Right renal pelvis (tissue), 4 donors: Measurements from ENCODE around the gene VIL1. TPM values are rescaled to one million over a fixed set of nuclear protein-coding genes. Genes with fewer than 3 reads are reported as not detected.

ENCODE experiments used
- DNase-seq, 4 donors: peaks; one replicate each; pipeline ENCODE4 v3.0.0-alpha.2; 2013; ENCODE audit warnings: low read depth in 4 of 4, low spot score in 3 of 4, missing footprints in 1 of 4
- polyA plus RNA-seq, 4 donors: library from polyadenylated mRNA; unstranded; fragments of 120-200 nt; gene quantifications; one replicate each; pipeline ENCODE4 v1.2.1, GENCODE V29; 2013; ENCODE audit not compliant: insufficient read length in 4 of 4

The VIL1 gene
- polyA plus RNA-seq, 4 donors, result 20.0 to 26.1 (median 23.4) TPM

DNA sequence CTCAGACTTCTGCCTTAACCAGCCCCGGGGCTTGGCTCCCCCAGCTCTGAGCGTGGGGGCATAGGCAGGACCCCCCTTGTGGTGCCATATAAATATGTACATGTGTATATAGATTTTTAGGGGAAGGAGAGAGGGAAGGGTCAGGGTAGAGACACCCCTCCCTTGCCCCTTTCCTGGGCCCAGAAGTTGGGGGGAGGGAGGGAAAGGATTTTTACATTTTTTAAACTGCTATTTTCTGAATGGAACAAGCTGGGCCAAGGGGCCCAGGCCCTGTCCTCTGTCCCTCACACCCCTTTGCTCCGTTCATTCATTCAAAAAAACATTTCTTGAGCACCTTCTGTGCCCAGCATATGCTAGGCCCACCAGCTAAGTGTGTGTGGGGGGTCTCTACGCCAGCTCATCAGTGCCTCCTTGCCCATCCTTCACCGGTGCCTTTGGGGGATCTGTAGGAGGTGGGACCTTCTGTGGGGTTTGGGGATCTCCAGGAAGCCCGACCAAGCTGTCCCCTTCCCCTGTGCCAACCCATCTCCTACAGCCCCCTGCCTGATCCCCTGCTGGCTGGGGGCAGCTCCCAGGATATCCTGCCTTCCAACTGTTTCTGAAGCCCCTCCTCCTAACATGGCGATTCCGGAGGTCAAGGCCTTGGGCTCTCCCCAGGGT, 13.7 kb upstream of the VIL1 start:
- no peak for DNase-seq

DNA sequence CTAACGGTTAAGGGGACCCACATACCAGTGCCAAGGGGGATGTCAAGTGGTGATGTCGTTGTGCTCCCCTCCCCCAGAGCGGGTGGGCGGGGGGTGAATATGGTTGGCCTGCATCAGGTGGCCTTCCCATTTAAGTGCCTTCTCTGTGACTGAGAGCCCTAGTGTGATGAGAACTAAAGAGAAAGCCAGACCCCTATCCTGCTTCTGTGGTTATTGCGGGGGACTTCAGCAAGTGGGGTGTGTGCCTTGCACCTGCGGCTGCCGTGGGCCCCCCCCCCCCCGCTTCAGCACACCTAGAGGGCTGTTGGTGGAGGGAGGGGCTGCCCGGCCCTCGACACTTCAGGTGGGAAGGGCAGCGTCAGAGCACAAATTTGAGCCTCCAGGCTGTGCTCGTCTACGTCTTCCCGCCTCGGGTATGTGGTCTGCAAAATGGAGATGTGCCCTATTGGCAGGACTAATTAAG, 13.1 kb upstream of the VIL1 start:
- DNase-seq, result no peak

DNA sequence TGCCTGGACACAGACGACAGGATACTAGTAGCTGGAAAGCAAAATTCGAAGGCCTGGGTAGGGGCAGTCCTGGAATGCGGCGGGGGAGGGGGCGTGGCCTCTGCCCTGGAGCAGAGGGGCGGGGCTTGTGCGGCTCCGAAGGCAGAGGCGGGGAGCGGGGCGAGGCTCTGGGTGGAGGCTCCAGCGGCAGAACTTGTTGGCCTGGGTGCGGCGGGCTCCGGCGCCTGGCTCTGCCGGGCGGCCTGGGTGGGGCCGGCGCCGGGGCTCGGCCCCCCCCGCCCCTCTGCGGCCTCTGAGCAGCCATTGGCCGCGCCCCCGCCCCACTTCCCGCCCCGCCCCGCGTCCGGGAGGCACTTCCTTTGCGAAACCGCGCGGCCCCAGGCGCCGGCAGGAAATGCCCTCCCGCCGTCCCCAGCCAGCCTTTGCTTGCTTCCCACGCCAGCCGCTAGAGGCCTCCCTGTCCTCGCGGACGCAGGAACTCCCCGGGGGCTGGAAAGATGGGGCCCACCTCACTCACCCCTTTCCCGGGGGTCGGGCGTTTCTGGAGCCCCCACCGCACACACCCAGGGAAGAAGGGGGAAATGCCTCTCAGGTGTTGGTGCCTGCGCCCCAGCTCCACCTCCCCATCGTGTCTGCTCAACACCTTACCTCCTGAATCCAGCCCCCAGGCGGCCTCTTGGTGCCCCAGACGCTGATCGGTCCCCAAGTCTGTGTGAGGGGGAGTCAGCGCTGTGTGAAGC, 12.5 kb upstream of the VIL1 start:
- peak in 3 of 4 donors; percentile 85 to 92 (median 86) for DNase-seq

DNA sequence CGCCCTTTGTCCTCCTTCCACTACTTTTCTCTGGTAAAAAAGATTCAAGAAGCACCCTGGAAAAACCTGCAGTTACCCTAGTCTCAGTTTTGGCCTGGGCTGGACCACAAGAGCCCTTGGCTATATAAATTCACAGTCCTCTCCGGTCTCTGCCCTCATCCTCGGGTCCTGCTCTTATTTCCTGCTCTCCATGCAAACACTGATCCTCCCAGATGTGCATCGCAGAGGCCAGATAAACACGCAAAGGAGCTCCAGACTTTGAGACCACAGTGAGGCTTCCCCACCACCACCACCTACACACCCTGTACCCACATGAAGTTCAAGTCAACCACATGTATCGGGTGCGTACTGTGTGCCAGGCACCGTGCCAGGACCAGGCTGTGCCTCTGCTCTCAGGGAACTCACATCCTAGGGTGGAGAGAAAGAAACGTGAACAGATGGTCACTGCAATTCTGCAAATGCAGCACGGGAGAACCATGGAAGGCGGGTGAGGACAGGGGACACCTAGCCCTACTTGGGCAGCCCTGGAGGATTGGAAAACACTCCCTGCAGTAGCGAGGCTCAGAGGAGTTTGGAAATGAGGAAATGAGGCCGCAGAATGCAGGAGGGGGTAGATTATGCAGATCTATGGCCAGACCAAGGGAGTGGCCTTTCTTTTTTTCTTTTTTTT, 11.8 kb upstream of the VIL1 start:
- peak in 1 of 4 donors; percentile 52 for DNase-seq

DNA sequence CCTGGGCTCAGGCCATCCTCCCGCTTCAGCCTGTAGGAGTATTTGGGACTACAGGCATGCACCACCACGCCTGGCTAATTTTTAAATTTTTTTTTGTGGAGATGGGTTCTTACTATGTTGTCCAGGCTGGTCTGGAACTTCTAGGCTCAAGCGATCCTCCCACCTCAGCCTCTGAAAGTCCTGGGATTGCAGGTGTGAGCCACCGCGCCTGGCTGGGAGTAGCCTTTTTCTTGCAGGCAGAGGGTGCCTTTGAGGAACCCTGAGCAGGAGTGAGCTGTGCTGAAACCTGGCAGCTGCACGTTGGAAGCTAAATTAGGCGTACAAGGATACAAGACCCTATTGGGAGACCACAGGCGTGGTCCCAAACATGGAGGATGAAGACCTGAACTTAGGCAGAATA, 11.2 kb upstream of the VIL1 start:
- DNase-seq, result no peak

DNA sequence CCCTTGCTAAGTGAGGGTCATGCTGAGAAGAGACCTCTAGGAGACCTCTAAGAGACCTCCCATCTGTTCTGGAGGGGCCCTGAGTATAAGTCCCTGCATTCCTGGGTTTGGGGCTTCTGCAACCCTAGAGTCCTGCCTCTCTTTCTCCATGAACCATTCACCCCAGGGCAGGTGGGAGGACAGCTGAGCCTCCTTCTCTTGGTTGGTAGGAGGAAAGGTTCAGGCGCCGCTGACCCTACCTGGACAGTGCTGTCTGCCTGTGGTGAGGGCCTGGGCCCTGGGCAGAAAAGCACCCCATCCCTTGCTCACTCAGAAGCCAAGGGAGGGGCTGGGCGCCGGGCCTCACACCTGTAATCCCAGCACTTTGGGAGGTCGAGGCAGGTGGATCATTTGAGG, 604 bp upstream of the VIL1 start:
- no peak for DNase-seq

DNA sequence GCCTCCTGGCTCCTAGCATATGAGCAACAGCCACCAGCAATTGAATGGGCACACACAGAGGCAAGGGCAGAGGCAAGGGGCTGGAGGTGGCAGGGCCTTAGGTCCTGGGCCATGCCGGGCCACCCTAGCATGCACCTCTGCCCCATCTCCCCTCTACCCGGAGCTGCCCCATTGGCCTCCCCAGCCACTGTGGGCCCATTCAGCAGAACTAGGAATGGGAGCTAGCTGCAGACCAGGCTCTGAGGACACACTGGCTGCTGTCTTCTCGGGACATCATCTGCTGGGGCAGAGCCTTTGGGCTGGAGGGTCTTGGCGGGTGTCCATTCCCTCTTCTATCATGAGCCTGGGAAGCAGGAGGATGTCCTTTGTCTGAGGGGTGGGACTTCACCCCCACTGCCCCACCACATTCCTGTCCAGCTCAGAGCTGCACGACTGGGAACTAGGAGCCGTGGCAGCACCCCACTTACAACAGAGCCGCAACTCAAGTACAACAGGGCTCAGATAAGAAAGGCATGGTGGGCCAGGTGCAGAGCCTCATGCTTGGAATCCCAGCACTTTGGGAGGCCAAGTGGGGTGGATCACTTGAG, 800 bp downstream of the VIL1 start:
- no peak for DNase-seq

DNA sequence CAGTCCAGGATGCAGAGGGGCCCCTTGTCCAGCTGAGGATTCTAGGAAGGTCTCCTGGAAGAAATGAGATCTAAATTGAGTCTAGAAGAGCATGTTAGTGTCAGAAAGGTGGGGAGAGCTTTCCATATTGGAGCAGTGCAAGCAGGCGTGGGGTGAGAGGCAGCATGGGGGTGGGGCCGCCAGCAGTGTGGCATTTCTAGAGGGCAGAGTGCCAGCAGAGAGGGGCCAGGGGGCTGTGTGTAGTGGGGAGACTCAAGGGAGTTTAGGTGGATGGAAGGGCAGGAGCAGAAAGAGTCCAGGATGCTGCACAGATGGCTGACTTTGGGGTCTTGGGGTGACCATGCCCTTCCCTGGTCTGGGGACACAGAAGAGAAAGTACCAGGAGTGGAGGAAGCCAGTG, 2.1 kb downstream of the VIL1 start:
- no peak for DNase-seq

DNA sequence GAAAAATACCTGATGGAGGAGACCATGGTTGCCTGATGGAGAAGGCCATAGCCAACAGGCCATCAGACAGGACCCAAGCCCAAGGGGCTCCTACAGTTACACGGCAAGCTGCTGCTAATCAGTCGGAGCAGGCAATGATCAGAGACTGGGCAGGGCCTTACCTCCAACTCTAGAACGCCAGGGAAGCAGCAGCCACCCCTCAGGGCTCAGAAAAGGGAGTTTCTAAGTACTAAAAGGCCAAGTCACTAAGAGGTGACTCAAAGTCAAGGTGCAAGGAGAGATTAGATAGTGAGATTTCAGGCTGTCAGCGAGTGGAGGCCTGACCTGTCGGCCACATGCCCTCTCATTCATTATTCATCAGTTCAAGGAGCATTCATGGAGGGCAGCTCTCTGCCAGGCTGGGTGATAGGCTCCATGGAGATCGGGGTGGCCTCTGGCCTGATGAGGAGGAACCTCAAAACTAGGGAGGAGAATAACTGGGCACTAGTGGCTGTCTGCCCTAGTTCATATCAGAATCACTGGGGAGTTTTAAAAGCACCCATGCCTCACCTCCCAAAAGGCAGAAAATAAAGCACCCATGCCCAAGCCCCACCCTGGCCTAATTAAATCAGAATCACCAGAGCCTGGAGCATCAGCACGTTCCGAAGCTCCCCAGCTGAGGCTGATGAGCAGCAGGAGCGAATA, 3.6 kb downstream of the VIL1 start:
- no peak for DNase-seq

DNA sequence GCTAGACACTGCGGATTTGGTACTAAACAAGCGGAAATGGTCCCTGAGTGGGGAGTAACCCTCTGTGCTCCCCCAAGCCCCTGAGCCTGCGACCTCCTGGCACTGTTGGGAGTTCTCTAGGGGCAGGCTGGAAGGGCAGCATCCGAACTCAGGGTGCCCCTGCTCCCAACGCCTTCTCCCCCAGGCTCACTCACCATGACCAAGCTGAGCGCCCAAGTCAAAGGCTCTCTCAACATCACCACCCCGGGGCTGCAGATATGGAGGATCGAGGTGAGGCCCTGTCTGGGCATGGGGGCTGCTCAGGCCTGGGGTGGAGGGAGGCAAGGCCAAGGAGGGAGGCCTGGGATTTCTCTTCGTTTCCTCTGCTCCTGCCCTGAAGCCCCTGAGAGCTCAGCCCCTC, 4.7 kb downstream of the VIL1 start:
- no peak for DNase-seq

DNA sequence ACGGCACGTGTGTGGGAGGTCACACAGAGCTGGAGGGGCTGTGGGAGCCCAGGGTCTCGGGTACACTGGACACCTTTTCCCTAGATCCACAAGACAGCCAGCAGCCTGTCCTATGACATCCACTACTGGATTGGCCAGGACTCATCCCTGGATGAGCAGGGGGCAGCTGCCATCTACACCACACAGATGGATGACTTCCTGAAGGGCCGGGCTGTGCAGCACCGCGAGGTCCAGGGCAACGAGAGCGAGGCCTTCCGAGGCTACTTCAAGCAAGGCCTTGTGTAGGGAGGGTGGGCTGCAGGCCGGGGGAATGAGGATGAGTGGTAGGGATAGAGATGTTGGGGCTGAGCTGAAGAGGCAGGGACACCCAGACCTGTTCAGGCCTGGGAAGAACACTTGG, 6.6 kb downstream of the VIL1 start:
- no peak for DNase-seq

DNA sequence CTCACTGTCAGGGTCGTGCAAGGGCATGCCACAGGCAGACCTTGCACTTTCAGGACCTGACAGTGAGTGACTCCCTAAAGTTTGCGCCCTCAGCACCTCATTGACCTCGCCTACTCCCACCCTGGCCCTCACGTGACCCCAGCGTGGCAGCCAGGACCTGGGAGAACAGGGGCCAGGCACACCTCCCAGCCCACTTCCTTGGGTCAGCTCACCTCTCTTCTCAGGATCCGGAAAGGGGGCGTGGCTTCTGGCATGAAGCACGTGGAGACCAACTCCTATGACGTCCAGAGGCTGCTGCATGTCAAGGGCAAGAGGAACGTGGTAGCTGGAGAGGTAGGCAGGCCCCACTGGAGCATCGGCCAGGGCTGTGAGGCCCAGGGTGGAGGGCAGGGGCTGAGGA, 8.8 kb downstream of the VIL1 start:
- no peak for DNase-seq

DNA sequence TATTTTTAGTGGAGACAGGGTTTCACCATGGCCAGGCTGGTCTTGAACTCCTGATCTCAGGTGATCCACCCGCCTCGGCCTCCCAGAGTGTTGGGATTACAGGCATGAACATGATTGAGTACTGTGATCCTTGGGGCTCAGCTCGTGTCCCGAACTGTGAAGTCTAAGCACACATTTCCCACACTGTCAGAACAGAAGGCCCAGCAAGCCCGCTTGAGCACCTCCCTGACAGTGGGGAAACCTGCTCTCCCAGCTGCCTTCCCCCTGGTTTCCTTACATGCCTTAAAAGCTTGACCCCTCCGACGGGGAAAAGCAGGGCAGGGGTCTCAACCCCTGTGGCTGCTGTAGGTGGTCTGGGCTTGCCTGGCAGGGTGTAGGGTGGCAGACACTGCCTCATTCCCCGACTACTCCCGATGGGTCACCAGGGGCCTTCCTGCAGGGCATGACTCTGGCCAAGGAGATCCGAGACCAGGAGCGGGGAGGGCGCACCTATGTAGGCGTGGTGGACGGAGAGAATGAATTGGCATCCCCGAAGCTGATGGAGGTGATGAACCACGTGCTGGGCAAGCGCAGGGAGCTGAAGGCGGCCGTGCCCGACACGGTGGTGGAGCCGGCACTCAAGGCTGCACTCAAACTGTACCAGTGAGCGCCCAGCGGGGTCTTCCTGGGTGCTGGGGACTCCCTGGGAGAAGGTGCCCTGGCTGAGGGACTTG, 10.1 kb downstream of the VIL1 start:
- no peak for DNase-seq

DNA sequence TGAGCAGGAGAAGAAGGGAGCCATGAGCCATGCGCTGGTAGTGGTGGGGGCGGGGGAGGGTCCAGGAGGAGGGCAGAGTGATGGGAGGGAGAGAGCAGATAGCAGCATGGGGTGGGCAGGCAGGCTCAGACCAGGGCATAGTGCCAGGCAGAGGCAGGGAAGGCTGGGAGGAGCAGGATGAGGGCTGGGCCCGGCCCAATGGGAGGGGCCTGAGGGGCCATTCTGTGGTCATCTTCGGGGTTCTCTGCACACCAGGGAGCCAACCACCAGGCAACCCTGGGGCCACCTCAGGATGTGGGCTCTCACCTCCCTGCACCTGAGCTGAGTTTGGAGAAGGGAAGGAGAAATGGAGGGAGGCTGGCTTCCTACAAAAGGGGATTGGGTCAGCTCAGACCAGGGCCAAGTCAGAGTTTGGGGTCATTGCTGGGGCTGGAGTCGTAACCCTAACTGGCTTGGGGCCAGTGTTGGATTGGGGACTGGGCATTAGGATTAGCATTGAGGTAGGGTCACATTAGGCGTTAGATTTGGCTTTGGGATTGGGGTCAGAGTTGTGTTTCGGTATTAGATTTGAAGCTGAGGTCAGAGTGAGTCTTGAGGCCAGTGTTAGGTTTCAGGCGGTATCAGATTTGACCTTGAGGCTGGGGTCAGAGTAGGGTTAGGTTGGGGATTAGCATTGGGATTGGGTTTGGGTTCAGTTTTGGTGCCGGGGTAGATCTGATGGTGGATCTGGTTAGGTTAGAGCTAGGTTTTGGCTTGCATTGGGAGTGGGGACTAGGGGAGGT, 11.2 kb downstream of the VIL1 start:
- no peak for DNase-seq

DNA sequence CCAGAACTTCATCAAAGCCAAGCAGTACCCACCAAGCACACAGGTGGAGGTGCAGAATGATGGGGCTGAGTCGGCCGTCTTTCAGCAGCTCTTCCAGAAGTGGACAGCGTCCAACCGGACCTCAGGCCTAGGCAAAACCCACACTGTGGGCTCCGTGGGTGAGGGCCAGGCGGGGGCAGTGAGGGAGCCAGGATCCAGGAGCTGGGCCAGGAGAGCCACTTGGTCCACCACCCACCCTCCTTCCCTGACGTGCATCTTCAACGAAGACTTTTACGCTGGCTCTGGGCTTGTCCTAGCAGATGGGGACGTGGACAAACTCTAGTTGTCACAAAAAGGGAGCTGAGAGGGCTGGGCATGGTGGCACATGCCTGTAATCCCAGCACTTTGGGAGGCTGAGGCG, 11.8 kb downstream of the VIL1 start:
- DNase-seq, result no peak

DNA sequence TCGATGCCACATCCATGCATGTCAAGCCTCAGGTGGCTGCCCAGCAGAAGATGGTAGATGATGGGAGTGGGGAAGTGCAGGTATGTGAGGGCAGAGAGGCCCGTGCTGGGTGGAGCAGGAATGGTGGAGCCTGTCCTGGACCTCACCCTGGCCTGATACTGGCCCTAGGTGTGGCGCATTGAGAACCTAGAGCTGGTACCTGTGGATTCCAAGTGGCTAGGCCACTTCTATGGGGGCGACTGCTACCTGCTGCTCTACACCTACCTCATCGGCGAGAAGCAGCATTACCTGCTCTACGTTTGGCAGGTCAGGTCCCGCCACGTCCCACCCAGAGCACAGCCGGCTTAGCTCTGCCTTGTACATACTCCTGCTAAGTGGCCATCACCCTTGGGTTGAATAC, 13.0 kb downstream of the VIL1 start:
- DNase-seq, result no peak

DNA sequence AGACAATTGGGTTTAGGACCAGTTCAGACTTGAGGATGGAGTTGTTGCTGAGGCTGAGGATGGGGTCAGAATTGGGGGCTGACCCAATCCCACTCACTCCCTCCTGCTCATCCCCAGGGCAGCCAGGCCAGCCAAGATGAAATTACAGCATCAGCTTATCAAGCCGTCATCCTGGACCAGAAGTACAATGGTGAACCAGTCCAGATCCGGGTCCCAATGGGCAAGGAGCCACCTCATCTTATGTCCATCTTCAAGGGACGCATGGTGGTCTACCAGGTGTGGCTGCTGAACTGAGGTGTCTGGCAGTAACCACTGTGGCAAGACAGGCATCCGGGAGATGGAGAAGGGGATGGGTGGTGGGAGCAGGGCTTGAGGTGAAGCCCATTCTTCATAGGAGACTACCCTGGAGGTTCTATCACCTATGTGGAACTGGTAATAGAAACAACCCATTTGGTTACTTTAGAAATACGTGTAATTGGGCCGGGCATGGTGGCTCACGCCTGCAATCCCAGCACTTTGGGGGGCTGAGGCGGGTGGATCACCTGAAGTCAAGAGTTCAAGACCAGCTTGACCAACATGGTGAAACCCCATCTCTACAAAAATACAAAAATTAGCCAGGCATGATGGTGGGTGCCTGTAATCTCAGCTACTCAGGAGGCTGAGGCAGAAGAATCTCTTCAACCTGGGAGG, 13.9 kb downstream of the VIL1 start:
- no peak for DNase-seq

DNA sequence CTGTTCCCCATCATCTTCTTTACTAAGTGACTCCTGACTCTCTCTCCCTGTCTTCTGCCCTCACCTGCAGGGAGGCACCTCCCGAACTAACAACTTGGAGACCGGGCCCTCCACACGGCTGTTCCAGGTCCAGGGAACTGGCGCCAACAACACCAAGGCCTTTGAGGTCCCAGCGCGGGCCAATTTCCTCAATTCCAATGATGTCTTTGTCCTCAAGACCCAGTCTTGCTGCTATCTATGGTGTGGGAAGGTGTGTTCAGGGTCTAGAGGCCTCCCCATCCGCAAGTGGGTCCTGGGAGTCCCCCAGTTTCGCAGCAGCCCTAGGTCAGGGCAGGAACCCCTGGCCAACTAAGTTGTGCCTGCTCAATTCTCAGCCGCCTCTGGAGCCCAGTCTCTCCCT, 15.5 kb downstream of the VIL1 start:
- DNase-seq, result no peak
